Fibroblast of upper back skin (primary cell): ENCODE data around the gene CCN6.
A peak's percentile ranks its signal among the peaks of the same experiment; 100 is the strongest.

Experiments used
- DNase-seq: peaks from one replicate; pipeline ENCODE4 v3.0.0-alpha.2; 2013

CCN6 gene

GRCh38 chr6:112054001-112054400, at the start of gene CCN6:
Gene CCN6 (plus strand): TSS chr6:112054104. CDS start chr6:112054358, 254 bp downstream.
- no peak for DNase-seq

DNA sequence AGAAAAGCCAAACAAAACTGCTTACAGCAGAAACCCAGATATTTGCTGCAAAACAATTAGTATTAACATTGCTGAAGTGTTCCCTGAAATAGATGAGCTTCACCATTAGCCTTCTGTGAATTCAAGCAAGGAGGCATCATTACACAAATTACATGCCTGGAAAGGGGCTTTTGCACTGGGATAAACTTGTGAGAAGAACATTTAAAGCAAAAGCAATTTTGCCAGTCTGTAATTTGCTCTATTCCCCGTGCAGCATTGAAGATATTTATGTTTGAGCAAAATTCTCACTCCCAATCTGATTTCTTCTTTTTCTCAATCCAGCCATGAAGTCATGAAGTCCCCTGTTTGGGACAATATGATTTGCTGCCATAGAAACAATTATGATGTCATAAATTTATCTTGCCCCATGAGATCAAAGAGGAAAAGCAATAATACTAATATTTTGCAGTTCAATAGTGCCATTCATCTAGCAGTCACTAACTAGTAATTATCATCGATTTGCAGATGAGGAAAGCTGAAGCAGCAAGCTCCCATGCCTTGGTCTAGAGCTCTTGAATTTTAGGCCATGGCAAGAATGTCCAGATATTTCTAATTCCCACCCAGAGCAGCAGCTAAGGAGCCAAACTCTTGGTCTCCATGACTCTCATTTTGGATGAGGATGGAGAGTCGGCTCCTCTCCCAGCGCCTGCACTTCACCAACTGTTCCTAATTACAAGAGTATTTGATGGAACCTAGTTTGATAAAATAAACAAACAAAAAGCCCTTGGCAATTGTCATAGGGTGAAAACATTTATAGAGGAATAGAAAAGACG, 49.5 kb upstream of the CCN6 start:
- no peak for DNase-seq

DNA sequence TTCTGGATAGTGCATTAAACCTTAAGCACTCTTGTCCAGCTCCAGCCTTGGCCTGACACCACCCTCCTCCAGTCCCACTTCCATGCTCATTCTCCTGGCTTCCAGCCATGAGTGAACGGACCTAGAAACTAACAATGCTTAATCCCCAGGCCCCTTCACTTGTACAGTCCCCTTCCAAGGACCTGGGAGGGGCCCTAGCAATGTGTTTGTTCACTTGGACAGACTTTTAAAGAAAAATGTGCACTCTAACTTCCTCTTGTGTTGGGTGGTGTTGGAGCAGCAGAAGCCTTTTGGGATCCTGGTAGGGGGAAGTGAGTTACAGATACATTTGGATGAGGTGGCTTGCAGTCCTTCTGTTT, 48.9 kb upstream of the CCN6 start:
- no peak for DNase-seq

GRCh38 chr6:112007254-112007653, 46.6 kb upstream of the CCN6 start:
- no peak for DNase-seq

DNA sequence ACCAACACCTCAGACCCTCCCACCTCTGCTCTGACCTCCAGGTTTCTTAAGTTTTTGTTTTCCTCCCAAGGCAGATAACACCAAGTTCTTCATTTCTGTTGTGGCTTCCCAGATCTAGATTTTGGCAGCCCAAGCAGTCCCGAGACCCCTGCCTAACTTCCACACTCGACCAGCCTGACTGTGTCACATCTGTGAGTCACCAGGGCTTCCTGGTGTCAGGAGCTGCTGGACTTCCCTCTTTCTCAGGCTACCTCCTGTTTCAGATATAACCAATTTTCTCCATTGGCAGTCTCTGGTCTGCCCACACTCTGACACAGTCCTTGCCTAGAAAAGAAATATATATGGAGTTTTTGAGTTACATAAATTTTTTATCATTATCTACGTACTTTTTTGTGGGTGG, 46.1 kb upstream of the CCN6 start:
- DNase-seq = no peak

DNA sequence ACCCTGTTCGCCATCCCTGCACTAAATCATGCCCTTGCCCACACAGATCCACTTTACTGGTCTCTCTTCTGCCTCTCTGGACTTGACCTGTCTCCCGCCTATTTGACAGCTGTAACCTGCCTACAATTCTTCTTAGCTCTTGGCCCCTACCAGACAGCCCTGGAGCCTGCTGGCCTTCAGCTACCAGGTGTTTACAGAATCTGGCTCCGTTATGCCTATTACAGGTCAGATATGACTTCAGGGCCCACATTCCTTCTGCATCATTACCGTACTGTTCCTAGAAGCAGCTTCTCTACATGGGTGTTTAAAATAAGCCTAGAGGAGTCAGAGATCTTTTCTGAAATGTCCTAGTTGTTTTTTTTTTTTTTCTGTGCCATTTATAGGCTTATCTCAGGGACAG, 45.4 kb upstream of the CCN6 start:
- DNase-seq = no peak

DNA sequence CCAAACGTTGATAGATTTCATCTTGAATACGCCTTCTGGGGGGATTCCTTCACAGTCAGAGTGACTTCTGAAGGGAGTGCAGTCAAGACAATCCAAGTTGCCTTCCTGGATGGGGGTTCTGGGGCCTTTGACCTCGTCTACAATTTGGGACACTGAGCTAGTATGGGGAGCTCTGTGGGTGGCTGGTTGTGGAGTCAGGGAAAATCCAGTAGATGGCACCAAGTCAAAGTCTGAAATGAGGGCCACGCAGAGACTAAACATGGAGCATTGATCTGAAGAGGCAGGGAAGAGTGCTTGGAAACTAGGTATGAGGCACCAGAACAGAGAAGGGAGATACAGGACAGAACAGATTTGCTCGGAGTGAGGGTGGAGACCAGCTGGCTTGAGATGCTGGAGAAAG, 43.6 kb upstream of the CCN6 start:
- DNase-seq = no peak

- peak; percentile 33 for DNase-seq
Measured at GRCh38 chr6:112013051-112013450, 40.9 kb upstream of the CCN6 start.

DNA sequence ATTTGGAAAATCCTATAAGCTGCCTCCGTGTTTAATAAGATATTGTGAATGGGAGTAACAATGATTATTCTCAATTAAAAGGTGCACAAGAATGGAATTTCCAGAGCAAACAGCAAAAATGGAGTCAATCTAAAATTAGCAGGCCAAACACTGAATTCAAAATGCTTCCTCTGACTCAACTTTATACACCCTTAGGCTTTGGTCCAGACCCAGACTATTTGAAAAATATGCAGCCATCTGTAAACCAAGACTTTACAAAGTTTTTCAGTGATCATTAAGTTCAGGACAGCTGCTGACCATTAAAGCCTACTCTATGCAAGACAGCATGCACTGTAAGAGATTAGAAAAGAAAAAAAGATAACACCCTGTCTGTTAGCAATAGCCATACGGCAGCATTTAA, 39.4 kb upstream of the CCN6 start:
- DNase-seq = peak; percentile 82

DNA sequence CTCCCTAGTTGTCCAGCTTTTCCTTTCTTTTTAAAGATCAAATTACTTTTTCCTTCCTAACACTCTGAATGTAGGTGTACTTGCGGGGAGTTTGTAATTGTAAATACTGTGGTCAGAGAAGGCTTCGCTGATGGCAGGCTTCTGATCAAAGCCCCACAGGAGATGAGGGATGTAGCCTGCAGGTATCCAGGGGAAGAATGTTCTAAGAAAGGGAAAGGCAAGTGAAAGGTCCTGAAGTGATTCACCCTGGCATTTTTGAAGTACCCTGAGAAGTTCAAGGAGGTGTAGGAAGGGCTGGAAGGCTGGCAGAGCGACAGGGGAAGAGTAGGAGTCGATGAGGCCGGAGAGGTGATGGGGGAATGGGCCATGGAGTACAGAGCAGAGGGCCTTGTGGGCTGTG, 38.2 kb upstream of the CCN6 start:
- no peak for DNase-seq

DNA sequence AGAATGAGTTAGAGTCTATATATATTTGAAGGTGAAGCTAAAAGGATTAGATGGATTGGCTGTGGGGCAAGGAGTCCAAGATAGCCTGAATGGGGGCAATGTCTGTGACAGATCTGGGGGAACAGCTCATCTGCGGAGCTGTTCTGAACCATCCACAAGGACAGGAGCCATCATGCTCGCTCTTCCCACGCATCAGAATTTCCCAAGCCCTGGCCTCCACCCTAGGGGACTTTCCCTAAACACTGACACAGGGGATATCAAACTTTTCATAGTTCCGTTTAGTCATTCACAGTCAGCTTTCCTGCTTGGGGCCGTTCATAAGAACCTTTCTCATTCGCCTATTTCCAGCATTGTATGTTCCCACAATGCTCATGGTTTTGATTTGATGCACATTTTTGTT, 37.6 kb upstream of the CCN6 start:
- no peak for DNase-seq

GRCh38 chr6:112017169-112017568, 36.7 kb upstream of the CCN6 start:
- no peak for DNase-seq

- DNase-seq = no peak
Measured at GRCh38 chr6:112017760-112018537, 36.0 kb upstream of the CCN6 start.

GRCh38 chr6:112018619-112019416, 35.1 kb upstream of the CCN6 start:
- no peak for DNase-seq

- no peak for DNase-seq
Measured at GRCh38 chr6:112019589-112019988, 34.3 kb upstream of the CCN6 start.

- no peak for DNase-seq
Measured at GRCh38 chr6:112021691-112022310, 32.1 kb upstream of the CCN6 start.

DNA sequence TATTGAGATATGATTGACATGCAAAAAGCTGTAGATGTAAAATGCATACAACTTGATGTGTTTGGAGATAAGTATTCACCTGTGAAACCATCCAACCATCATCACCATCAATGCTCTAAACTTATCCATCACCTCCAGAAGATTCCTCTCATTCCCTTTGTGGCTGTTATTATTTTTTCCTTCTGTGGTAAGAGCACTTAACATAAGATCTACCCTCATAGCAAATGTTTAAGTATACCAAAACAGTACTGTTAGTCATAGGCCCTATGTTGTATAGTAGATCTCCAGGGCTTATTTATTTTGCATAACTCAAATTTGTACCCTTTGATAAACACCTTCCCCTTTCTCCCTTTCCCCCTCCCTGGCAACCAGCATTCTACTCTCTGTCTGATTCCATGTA, 31.2 kb upstream of the CCN6 start:
- DNase-seq = no peak

DNA sequence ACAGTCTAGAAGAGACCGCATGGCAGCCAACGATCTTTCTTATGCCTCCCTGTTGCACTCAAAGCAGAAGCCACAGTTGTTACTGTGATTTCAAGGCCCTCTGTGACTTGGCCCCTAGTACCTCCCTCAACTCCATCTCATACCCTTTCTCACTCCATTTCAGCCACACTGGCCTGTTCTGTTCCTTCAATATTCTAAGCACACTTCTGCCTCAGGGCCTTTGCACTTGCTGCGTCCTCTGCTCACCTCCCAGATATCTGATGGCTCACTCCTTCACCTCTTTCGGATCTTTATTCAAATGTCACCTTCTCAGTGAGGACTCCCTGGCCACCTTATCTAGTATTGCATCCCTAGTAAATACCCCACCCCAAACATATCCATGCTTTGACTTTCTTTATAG, 29.4 kb upstream of the CCN6 start:
- no peak for DNase-seq

GRCh38 chr6:112026933-112027332, 27.0 kb upstream of the CCN6 start:
- no peak for DNase-seq

- peak; percentile 90 for DNase-seq
Measured at GRCh38 chr6:112027942-112028674, 25.8 kb upstream of the CCN6 start.

GRCh38 chr6:112029045-112029822, 24.7 kb upstream of the CCN6 start:
- DNase-seq = peak; percentile 59
